CD4-positive, alpha-beta T cell (primary cell): ENCODE results near the gene GAPDH. TPM values are rescaled to one million over a fixed set of nuclear protein-coding genes. Genes with fewer than 3 reads are reported as not detected.

Source experiments
- ATAC-seq: fragments of 200-7000 bp; cut with Tn5 transposase; one replicate; pipeline ENCODE4 v1.10.0; 2022; ENCODE audit warnings: mild to moderate bottlenecking; ENCODE audit not compliant: poor library complexity
- CTCF ChIA-PET: fragments of 350-600 bp; sonication (Branson Sonifier 250); formaldehyde crosslinking; loops from one replicate; lab custom pipeline; 2021; ENCODE audit warnings: antibody characterized with exemption, inconsistent platforms; lab: Charles Lee
- POLR2A ChIA-PET: fragments of 350-600 bp; sonication (Branson Sonifier 250); formaldehyde crosslinking; loops from one replicate; lab custom pipeline; 2021; ENCODE audit warnings: antibody characterized with exemption, inconsistent platforms; lab: Charles Lee
- DNase-seq, 14 experiments: peaks; one replicate each; pipeline ENCODE4 v3.0.0-alpha.2; 2013 to 2020; ENCODE audit warnings: mixed read lengths in 2 of 14
- H3K27ac ChIP-seq, 2 donors: one replicate each; pipeline versions ENCODE4 v1.5.1 to v1.7.0; 2013; ENCODE audit warnings: low read length in 2 of 2, low read depth in 1 of 2, mild to moderate bottlenecking in 1 of 2
- H3K27me3 ChIP-seq, 2 experiments: 1 replicate in 1 of 2; 2 replicates in 1 of 2; pipeline versions ENCODE4 v1.6.1 to v1.7.0; 2013; ENCODE audit warnings: low read length in 2 of 2, control low read depth in 1 of 2, mild to moderate bottlenecking in 1 of 2, moderate library complexity in 1 of 2; ENCODE audit not compliant: insufficient read depth in 2 of 2, control insufficient read depth in 1 of 2
- H3K36me3 ChIP-seq: one replicate; pipeline ENCODE4 v1.6.1; 2013; ENCODE audit warnings: low read length, control low read depth; ENCODE audit not compliant: insufficient read depth
- H3K4me1 ChIP-seq: one replicate; pipeline ENCODE4 v1.6.1; 2013; ENCODE audit warnings: low read length, control low read depth; ENCODE audit not compliant: insufficient read depth
- H3K4me3 ChIP-seq: one replicate; pipeline ENCODE4 v1.5.1; 2013; ENCODE audit warnings: mild to moderate bottlenecking, low read length, moderate library complexity
- H3K9me3 ChIP-seq, 2 experiments: 1 replicate in 1 of 2; 2 replicates in 1 of 2; pipeline versions ENCODE4 v1.6.1 to v1.7.0; 2013; ENCODE audit warnings: low read length in 2 of 2, mild to moderate bottlenecking in 2 of 2, control low read depth in 1 of 2, moderate library complexity in 1 of 2; ENCODE audit not compliant: control insufficient read depth in 1 of 2, insufficient read depth in 1 of 2
- H3K27ac Mint-ChIP-seq: one replicate; pipeline ENCODE4 v1.8.0; 2020; ENCODE audit warnings: mixed read lengths
- H3K27me3 Mint-ChIP-seq: one replicate; pipeline ENCODE4 v1.8.0; 2021; ENCODE audit warnings: mixed read lengths
- H3K36me3 Mint-ChIP-seq: one replicate; pipeline ENCODE4 v1.8.0; 2021; ENCODE audit warnings: low read depth, mixed read lengths
- H3K4me1 Mint-ChIP-seq: one replicate; pipeline ENCODE4 v1.8.0; 2021; ENCODE audit warnings: low read depth, mixed read lengths
- H3K4me3 Mint-ChIP-seq: one replicate; pipeline ENCODE4 v1.8.0; 2020; ENCODE audit warnings: mild to moderate bottlenecking, mixed read lengths
- H3K9me3 Mint-ChIP-seq: one replicate; pipeline ENCODE4 v1.8.0; 2020; ENCODE audit warnings: mixed read lengths
- CTCF ChIP-seq: fragments of 200-600 bp; IDR thresholded peaks from one replicate; pipeline ENCODE4 v1.8.0; 2022; ENCODE audit warnings: antibody characterized with exemption, mild to moderate bottlenecking
- intact Hi-C, 2 experiments: fragments of 100-400 bp; cut with DNase I in 1 of 2; cut with micrococcal nuclease in 1 of 2; formaldehyde crosslinking; loops; one replicate each; pipeline versions ENCODE4 v1.15.1 to v1.9.0; 2023 to 2025; cut with DNase I, micrococcal nuclease
- total RNA-seq, 174 experiments: library from RNA in 2 of 174; stranded (reverse) in 2 of 174; gene quantifications; one replicate each; pipeline ENCODE4 v1.2.3 and lab custom pipeline; 2021 to 2026

The GAPDH gene
- total RNA-seq, 2 experiments from 2014 or later, result 498 to 508 TPM

- H3K4me3 Mint-ChIP-seq, result peak overlapping the region; percentile 16
- POLR2A ChIA-PET, result no interaction called here
- peaks cover 87% of the 10 kb centered on the region for H3K36me3 Mint-ChIP-seq
- H3K4me1 Mint-ChIP-seq, result peaks cover 33% of the 10 kb centered on the region
- no peaks in the 10 kb centered on the region for H3K27me3 Mint-ChIP-seq
- CTCF ChIA-PET, result interaction anchor here (0.7 kb wide), 1 partner anchor 107 kb away, joined by 3 read pairs; no protein-coding TSS in a partner anchor
- no peaks in the 10 kb centered on the region for H3K9me3 Mint-ChIP-seq
- no peak for ATAC-seq
- no peak for DNase-seq
- intact Hi-C loops, result no loop called here
- no peak overlapping the region for H3K4me3 ChIP-seq
- peak overlapping the region; percentile 15 for H3K27ac Mint-ChIP-seq
- H3K9me3 ChIP-seq, result no peaks in the 10 kb centered on the region
- H3K27ac ChIP-seq, result no peak overlapping the region
- peaks cover 33% of the 10 kb centered on the region for H3K4me1 ChIP-seq
- TF ChIP-seq CTCF, result no peak
- no peaks in the 10 kb centered on the region for H3K27me3 ChIP-seq
- H3K36me3 ChIP-seq, result peaks cover 58% of the 10 kb centered on the region
These were observed 3.6 kb upstream of the GAPDH start for GRCh38 chr12:6530576-6531260.

GRCh38 chr12:6532051-6532926, 2.0 kb upstream of the GAPDH start:
- DNase-seq (peak; percentile 55 to 94 (median 76)), ATAC-seq (peak; percentile 61)
- Mint-ChIP-seq H3K4me3 (peak overlapping the region; percentile 96), H3K27ac (peak overlapping the region; percentile 90), H3K36me3 (peaks cover 87% of the 10 kb centered on the region), H3K4me1 (peaks cover 46% of the 10 kb centered on the region), H3K9me3 (no peaks in the 10 kb centered on the region), H3K27me3 (no peaks in the 10 kb centered on the region)
- Histone ChIP-seq H3K27ac (peak overlapping the region; percentile 91 to 93), H3K36me3 (peaks cover 58% of the 10 kb centered on the region), H3K9me3 (peaks cover 0 to under 1% of the 10 kb centered on the region in 2 experiments), H3K27me3 (no peaks in the 10 kb centered on the region), H3K4me1 (peaks cover 49% of the 10 kb centered on the region), H3K4me3 (no peak overlapping the region)
- POLR2A ChIA-PET, result interaction anchor here (0.7 to 1.6 kb wide), 7 partner anchors 40 to 197 kb away, joined by 3 to 15 read pairs (median 3); partner anchors contain the start of genes MRPL51 and VAMP1
- CTCF ChIA-PET, result interaction anchor here (0.7 to 1.3 kb wide), 6 partner anchors 22 to 209 kb away, joined by 3 to 7 read pairs (median 4); no protein-coding TSS in a partner anchor
- TF ChIP-seq CTCF, result no peak
- intact Hi-C loops, result no loop called here

- DNase-seq (peak in 5 of 14 experiments; percentile 22 to 56 (median 44)), ATAC-seq (no peak)
- Histone ChIP-seq H3K27me3 (no peaks in the 10 kb centered on the region), H3K4me3 (peak overlapping the region; percentile 88), H3K36me3 (peaks cover 58% of the 10 kb centered on the region), H3K4me1 (peaks cover 57% of the 10 kb centered on the region), H3K9me3 (peaks cover 0 to 4% of the 10 kb centered on the region in 2 experiments), H3K27ac (peak overlapping the region; percentile 91 to 93)
- no peaks in the 10 kb centered on the region for H3K27me3 Mint-ChIP-seq
- peaks cover 52% of the 10 kb centered on the region for H3K4me1 Mint-ChIP-seq
- peak overlapping the region; percentile 90 for H3K27ac Mint-ChIP-seq
- peak overlapping the region; percentile 96 for H3K4me3 Mint-ChIP-seq
- no peak for TF ChIP-seq CTCF
- H3K9me3 Mint-ChIP-seq, result no peaks in the 10 kb centered on the region
- intact Hi-C loops, result no loop called here
- peaks cover 87% of the 10 kb centered on the region for H3K36me3 Mint-ChIP-seq
- ChIA-PET CTCF (interaction anchor here (1.0 to 1.3 kb wide), 4 partner anchors 21 to 210 kb away, joined by 3 to 7 read pairs (median 4); no protein-coding TSS in a partner anchor), POLR2A (interaction anchor here (1.2 to 1.6 kb wide), 6 partner anchors 40 to 198 kb away, joined by 3 to 15 read pairs (median 8); partner anchors contain the start of genes MRPL51 and VAMP1)
These were observed 1.2 kb upstream of the GAPDH start for GRCh38 chr12:6532927-6533652.
